COLO668 (cell line): ENCODE measurements around the gene MSRB2.
"Not testable (repeated sequence)": the region's sequence is repeated elsewhere in the genome, so short reads cannot be mapped to it uniquely, and the experiment has no call there.

Experiments used
- DNase-seq: peaks from one replicate; lab custom pipeline; 2025; ENCODE audit not compliant: unreplicated experiment; lab: John Stamatoyannopoulos, UW

Gene MSRB2

DNA sequence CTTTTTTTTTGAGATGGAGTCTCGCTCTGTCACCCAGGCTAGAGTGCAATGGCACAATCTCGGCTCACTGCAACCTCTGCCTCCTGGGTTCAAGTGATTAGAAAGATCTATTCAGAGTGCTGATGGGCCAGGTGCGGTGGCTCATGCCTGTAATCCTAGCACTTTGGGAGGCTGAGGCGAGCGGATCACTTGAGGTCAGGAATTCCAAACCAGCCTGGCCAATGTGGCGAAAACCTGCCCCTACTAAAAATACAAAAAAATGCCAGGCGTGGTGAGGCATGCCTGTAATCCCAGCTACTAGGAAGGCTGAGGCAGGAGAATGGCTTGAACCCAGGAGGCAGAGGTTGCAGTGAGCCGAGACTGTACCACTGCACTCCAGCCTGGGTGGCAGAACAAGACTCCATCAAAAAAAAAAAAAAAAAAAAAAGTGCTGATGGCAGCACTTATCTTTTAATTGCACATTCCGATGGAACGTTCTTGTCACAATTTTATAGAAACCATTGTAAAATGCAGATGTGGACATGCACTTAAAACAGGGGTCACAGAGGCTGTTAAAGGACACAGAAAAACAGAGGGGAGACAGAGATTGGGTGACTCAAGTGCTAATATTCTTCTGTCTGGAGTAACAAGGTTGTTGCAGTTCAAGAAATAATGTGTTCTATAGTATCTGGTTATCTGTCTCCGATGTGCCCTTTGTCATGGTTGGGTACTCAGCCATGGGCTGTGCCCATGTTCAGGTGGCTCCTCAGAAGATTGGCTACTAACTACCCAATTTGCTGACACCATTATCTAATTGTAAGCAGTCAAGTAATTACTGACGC lies 25.1 kb upstream of the MSRB2 start:
- not testable (repeated sequence) for DNase-seq

DNA sequence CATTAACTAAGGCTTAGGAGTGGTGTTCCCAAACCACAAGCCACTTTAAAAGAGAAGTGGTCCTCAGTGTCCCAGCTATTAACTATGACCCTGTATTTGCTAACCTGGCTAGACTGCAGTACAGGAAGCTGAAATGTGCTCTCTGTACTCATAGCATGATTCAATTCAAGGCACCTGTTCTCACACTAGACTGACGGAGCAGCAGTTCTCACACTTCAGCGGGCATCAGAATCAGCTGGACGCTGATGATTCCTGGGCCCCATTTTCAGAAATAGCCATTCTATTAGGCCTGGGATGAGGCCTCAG lies 24.5 kb upstream of the MSRB2 start:
- peak; percentile 2 for DNase-seq

DNA sequence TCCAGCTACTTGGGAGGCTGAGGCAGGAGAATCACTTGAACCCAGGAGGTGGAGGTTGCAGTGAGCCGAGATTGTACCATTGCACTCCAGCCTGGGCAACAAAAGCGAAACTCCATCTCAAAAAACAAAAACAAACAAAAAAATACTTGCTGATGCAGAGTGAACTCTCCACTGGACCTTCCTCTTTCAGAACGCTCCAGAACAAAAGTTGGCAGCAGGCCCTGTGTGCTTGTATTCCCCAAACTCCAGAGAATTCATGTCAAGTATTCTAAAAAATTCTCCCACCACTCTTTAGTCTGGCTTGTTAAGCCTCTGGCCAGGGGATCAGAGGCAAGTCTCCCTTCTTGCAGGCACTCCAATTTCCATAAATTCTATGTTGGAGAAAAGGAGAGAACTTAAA lies 22.8 kb upstream of the MSRB2 start:
- not testable (repeated sequence) for DNase-seq

DNA sequence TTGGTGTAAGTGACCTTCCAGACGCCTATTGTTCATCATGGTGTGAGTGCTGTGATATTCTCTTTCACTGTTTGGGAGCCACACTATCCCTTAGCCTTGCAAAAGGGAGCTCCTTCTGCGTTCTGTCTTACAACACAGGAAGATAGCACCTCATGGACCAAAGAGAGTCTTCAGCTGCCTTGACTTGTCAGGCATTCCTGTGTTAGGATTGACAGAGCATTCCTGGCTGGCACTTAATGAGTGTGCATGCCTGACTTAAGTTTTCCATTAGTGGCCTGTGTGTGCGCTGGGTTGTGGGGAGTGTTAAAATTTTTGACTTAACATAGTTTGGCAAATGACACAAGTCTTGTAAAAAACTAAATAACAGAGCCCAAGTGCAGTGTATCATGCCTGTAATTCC lies 21.9 kb upstream of the MSRB2 start:
- no peak for DNase-seq

DNA sequence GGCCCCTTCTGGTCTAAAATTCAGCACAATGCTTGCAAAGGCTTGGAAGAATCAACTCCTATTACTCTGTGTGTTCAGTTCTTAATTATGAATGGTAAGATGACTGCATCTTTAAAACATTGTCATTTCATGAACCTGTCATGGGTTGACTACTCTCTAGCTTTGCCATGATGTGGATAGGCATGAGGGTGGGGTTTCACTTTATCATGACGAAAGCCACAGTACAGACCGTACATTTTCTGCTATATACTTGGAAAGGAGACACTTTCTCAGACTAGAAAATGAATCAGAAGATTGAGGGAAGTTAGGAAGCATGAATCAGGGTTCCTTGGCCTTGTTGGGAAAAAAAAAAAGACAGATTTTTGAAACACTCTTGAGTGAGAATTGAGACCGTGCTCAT lies 19.7 kb upstream of the MSRB2 start:
- no peak for DNase-seq

DNA sequence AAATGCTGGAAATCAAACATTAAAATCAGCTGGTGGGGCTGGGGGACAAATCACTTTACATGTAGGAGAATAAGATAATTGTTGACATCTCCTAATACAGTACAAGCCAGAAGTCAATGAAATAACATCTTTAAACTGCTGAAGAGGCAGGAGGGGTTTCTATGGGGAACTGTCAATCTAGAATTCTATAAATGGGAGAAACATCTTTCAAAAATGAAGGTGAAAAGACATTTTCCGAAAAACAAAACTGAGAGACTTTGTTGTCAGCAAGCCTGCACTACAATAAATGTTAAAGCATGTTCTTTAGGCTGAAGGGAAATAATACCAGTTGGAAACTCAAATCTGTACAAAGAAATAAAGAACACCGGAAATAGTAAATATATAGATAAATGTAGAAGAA lies 17.3 kb upstream of the MSRB2 start:
- DNase-seq: no peak

DNA sequence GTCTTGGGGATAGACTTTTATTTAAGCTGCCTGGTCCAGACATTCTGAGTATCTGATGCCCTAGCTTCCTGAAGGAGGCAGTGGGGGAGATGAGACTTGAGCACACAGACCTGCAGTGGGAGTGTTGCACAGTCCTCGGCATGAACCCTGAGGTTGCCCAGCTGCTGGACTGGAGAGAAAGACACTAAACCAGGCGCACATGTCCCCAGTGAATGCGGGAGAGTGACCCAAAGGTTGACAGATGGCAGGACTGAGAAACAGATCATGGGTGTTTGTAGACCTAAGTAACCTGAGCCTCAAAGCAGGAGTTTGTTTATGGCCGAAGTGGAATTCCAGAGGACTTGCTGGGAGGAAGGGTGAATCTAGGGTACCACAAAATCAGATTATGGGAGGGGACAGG lies 15.7 kb upstream of the MSRB2 start:
- peak; percentile 8 for DNase-seq

DNA sequence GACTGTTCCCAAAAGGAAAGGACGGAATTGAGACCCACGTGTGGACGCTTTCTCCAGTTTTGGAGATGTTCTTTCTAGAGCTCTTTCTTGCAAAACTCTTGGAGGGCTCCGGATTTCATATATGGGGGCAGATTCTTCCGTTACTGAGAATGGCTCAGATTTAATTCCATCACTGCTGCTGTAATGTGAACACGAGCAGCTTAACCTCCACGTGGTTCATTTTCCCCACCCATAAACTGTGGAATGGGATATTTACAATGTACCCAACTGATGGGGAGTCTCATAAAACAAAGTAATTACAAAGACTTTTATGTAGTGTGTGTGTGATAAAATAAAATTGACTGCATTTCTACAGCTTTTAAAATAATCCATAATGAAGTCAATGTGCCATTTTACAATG lies 15.1 kb upstream of the MSRB2 start:
- DNase-seq: no peak

DNA sequence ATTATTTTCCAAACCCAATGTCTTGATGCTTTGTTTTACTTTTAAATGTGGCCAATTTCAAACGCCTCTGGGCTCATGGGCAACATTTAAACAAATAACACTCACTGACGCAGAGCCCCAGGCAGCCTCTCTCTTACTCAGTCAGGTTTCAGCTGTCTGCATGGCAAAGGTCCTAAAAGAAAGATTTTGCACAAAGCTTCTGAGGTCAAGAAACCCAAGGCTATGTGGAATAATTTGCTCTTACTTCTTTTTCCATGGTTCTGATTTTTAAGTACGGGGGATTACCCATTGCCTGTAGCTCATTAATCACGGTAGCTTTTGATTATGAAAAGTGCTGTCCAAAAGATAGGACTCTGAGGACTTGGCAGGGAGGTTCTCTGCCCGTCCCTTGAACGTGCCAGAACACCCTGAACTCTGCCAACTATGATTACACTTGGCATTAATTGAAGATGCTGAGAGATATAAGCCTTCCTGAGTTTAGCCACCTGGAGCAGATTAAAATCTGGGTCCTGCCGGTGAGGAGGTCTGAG lies 14.1 kb upstream of the MSRB2 start:
- DNase-seq: no peak

DNA sequence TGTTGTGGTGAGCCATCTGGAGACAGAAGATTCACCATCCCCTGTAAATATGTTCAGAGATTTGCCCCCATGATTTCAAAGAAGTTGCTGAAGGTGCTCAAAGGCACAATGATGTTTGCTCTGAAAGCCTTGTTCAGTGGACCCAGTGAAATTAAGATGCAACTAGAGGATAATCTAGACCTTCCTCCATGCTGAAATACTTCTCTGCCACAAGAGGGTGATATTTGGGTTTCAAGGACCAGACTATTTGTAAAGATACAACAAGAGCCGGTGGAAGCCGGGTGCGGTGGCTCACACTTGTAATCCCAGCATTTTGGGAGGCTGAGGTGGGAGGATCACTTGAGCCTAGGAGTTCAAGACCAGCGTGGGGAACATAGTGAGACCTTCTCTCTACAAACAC lies 13.5 kb upstream of the MSRB2 start:
- no peak for DNase-seq

DNA sequence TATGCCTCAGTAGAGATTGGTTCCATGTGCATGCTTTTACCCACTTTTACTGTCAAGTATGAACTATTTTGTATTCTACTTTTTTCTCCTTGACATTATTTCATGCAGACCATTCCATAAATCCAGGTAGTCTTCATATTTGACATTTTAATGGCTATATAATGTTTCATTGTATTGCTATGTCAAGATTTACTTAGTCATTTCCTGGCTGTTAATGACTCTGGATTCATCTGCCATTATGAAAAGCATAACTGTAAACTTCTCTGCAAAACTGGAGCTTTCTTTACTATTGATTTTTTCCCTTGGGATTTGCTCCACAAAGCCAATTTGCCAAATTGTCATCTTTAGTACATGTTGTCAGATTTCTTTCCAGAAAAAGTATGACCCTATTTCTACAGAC lies 6.8 kb upstream of the MSRB2 start:
- DNase-seq: no peak

DNA sequence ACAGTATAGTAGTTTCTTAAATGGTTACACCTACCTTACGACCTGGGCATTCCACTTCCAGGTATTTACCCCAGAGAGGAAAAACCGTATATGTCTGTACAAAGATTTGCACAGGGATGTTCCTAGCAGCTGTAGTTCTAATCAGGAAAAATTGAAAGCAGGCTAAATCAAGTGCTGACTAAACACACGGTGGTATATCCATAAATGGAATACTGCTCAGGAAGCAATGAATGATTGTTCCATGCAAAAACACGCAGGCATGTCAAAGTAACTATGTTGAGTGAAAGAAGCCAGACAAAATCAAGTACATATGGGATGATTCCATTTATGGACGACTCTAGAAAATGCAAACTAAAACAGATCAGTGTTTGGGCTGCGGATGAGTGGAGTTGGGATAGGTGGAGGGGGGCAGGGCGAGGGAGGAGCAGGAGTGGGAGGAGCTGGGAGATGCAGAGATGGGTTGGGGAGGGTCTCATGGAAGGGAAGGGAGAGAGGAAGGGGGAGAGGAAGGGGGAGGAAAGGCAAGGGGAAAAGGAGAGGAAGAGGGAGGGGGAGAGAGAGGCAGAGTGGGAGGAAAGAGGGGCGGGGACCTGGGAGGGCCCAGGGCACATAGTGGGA lies 484 bp upstream of the MSRB2 start:
- no peak for DNase-seq

DNA sequence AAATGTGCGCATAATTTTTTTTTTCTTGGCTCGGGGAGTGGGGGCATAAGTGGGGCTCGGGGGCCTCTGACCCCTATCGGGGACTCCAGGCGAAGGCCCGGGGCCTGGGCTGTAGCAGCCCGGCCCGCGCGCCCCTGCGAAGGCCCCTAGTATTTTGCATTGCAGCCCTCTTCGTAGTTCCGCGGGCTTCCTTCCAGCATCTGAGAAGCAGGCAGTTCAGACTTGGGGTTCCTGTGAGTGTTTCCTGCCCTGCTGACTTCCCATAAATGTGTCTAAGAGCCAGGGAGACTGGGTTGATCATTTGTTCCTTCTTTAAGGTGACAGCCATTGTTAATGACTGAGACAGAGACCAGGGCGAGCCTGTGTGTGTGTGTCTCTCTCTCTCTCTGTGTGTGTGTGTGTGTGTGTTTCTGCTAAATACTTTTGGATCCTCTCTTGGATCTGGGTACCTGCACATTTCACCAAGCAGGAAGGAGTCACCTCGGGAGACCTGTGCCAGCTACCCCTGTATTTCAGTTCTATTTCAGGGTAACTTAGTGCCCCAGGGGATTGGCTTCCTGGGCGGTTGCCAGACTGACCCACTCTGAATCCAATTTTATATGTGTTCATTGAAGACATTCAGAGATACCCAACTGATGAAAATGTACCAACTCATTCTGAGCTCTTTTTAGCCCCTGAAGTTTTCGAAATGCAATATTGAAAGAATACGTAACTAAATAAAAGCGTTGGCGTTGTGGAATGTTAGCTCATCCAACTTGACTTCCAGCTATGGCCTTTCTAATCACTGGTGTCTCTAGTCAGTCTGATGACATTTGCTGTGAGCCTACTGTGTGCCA lies 805 bp downstream of the MSRB2 start:
- peak; percentile 20 for DNase-seq

DNA sequence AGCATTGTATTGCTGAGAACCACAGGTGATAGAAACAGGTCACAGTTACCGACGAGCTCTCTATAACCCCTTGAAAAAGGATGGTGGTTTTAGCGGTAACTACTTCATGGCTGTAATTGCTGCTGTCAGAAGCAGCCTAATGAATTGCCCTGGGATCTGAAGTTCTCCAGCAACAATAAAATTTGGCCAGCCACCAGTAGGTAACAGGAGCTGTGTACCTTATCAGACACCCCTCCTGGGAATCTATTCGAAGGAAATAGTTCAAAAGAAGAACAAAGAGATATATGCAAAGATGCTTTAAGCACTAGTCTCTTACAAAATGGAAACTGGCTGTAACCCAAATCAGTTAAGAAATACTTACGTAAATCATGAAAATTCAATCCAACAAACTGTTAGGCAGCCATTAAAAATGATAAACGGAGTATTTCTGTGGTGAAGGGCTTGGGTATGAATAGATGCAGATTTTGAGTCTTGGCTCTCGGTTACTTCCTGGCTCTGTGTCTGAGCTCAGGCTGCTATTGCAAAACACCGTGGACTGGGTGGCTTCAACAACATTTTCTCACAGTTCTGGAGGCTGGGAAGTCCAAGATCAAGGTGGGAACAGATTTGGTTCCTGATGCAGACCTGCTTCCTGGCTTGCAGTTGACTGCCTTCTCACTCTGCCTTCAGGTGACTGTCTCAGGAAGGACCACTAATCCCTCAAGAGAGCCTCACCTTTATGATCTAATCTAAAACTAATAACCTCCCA lies 1.6 kb downstream of the MSRB2 start:
- DNase-seq: no peak

DNA sequence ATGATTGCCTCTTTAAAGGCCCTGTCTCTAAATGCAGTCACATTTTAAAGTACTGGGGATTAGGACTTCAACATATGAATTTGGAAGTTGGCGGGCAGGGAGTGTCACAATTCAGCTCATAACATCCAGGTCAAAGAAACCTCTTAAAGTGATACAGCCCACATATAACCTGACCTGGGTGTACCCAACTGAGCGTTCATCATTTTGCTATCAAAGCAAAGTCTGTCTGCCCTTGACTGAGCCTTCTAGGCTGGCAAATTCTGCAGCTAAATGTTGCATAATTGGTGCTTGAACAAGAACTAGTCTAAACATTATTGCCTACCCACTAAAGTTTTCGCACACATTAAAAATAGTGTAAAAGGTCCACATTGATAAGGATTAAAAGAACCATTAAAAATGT lies 3.7 kb downstream of the MSRB2 start:
- DNase-seq: no peak

DNA sequence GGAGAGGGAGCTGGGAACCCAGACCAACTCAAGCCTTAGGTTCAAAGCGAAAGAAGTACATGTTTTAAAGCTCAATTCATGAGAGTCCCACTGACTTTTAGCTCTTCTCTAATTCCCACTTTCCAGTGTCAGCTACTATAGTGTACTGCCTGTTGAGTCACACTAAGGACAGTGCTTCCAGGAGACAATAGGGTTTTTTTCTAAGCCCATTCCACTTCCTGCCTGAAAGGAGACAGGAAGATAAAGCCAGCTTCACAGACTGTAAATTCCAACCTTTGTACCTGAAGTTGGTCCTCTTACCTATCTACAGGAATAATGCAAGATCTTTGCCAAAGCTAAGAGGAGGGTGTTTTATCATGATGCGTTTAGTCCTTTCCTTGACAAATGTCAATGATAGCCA lies 4.4 kb downstream of the MSRB2 start:
- DNase-seq: no peak

DNA sequence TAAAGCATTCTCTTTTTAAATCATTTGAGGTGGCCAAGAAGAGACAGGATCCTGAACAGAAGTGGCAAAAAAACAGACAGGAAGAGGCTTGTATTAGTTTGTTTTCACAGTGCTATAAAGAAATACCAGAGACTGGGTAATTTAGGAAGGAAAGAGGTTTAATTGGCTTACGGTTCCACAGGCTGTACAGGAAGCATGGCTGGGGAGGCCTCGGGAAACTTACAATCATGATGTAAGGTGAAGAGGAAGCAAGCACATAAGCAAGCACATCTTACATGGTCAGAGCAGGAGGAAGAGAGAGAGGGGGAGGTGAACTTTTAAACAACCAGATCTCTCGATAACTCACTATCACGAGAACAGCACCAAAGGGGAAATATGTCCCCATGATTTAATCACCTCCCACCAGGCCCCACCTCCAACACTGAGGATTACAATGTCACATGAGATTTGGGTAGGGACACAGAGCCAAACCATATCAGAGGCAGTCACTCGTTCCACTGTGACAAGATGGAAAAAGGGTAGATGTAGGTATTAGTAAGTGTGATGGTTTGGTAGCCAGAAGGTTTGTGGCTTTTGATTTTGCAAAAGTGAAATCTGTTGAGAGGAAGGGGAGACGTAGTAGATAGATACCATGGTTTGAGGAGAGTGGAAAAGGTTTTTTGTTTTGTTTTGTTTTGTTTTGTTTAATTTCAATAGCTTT lies 5.1 kb downstream of the MSRB2 start:
- DNase-seq: no peak

DNA sequence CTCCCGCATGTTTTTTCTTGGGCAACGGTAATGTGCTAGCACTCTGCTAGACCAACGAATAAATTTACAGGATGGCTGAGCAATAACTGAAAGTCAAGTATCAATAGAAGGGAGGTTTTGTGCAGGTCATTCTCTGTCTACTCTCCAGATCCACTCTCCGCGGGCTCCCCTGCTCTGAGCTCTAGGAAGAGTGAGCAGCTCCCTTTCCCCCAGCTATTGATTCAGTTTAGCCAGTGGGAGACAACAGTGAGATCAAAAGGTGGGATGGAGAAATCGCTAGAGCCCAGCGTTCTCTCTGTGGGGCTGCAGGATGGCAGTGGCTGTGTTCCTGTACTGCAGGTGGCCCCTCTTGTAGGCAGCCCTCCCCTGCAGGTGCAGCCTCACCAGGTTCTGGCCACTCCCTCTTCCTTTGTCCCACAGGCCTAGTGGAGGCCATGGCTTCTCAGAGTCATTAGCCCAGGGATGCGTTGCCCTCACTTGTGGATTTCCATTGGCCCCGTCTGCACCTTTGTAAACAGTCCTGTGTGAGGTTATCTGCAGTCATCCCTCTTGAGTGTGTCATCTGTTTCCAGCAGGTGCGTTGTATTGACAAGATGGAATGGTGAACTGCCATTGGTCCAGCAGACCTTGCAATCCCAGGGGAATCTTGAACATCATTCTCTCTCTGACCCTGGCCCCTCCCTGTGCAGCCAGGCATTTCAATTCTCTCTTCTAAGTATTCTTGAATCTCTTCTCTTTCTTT lies 11.1 kb downstream of the MSRB2 start:
- DNase-seq: peak; percentile 84

DNA sequence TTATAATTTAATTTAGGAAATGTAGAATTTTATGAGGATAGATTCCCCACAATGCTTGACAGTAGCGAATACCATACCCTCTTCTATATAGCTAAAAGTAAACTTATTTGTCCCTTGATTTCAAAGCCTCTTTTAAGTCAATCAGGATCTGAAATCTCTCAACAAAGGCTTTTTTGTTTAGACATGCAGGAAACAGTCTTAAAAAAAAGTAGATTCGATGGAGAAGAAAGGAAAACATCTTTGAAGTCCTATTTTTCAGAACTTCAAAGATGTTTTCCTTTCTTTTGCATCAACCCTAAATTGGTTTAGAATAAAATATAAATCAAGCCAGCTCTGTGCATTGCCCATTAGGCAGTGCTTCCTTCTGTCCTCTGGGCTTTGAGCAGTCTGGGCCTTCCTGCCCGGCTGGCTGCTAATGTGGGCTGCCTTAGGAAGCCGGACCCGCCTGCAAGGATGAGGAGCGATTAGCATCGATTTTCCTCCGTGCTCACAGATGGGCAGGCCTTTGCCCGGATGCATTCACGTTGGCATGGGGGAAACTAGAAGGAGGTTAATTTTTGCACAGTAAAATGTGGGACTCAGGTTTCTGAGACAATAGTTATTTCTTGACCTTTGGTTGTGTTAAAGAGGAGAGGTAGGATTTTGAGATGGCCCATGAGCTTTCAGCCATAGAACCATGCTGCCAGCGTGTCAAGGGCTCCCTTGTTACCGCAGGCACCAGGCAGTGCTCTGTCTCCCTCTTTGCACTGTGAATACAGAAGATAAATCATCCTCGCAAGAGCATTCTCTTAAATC lies 15.5 kb downstream of the MSRB2 start:
- no peak for DNase-seq
